Activated effector memory CD4-positive, alpha-beta T cell treated with Interleukin-2 at 50 U/mL for 16 hours (primary cell): ENCODE results near the gene PAX7.

Experiments used
- DNase-seq: peaks from one replicate; pipeline ENCODE4 v3.0.0-alpha.2; 2020

PAX7 gene

GRCh38 chr1:18642278-18643095 is 11.8 kb downstream of the PAX7 start:
- DNase-seq, result no peak

GRCh38 chr1:18643154-18644012 is 12.7 kb downstream of the PAX7 start:
- no peak for DNase-seq

GRCh38 chr1:18644013-18644399 is 13.4 kb downstream of the PAX7 start:
- no peak for DNase-seq

- DNase-seq, result no peak
These were observed 13.8 kb downstream of the PAX7 start for GRCh38 chr1:18644446-18644845.

- DNase-seq, result no peak
These were observed 14.5 kb downstream of the PAX7 start for GRCh38 chr1:18644973-18645746.

- no peak for DNase-seq
These were observed 15.1 kb downstream of the PAX7 start for GRCh38 chr1:18645747-18646090.

GRCh38 chr1:18646091-18646785 is 15.6 kb downstream of the PAX7 start:
- DNase-seq, result no peak

- no peak for DNase-seq
These were observed 16.3 kb downstream of the PAX7 start for GRCh38 chr1:18646786-18647410.

GRCh38 chr1:18647681-18648214 is 17.1 kb downstream of the PAX7 start:
- DNase-seq, result no peak

- no peak for DNase-seq
These were observed 19.2 kb downstream of the PAX7 start for GRCh38 chr1:18649693-18650370.

- no peak for DNase-seq
These were observed 21.1 kb downstream of the PAX7 start for GRCh38 chr1:18651713-18652112.

- no peak for DNase-seq
These were observed 22.1 kb downstream of the PAX7 start for GRCh38 chr1:18652791-18653190.

- no peak for DNase-seq
These were observed 22.7 kb downstream of the PAX7 start for GRCh38 chr1:18653367-18653766.

GRCh38 chr1:18653916-18654315 is 23.3 kb downstream of the PAX7 start:
- no peak for DNase-seq

GRCh38 chr1:18654599-18654998 is 24.0 kb downstream of the PAX7 start:
- no peak for DNase-seq

GRCh38 chr1:18657506-18658201 is 27.0 kb downstream of the PAX7 start:
- DNase-seq, result no peak

GRCh38 chr1:18658831-18659230 is 28.2 kb downstream of the PAX7 start:
- no peak for DNase-seq

- DNase-seq, result no peak
These were observed 31.0 kb downstream of the PAX7 start for GRCh38 chr1:18661404-18662285.

GRCh38 chr1:18662286-18662639 is 31.6 kb downstream of the PAX7 start:
- DNase-seq, result no peak
